Activated CD4-positive, alpha-beta T cell treated with anti-CD3 and anti-CD28 coated beads for 24 hours (primary cell): ENCODE results near the gene STAT3.
A peak's percentile ranks its signal among the peaks of the same experiment; 100 is the strongest.
"Not testable (repeated sequence)": the region's sequence is repeated elsewhere in the genome, so short reads cannot be mapped to it uniquely, and the experiment has no call there.

Source experiments
- DNase-seq, 2 donors: peaks; one replicate each; pipeline ENCODE4 v3.0.0-alpha.2; 2020; ENCODE audit warnings: low read depth in 2 of 2

STAT3 gene

GRCh38 chr17:42279776-42280630, 108.2 kb downstream of the STAT3 start:
- DNase-seq: no peak

GRCh38 chr17:42277342-42277712, 110.9 kb downstream of the STAT3 start:
- no peak for DNase-seq

- no peak for DNase-seq
Measured at GRCh38 chr17:42276609-42277341, 111.5 kb downstream of the STAT3 start.

GRCh38 chr17:42276359-42276608, 112.0 kb downstream of the STAT3 start, which contains the start of gene STAT5B:
TSS of gene STAT5B (minus strand) at chr17:42276391. CDS start at chr17:42232127, 44,264 bp downstream.
- DNase-seq: peak; percentile 38 to 41

GRCh38 chr17:42275527-42276358, 112.5 kb downstream of the STAT3 start:
- DNase-seq: no peak

- no peak for DNase-seq
Measured at GRCh38 chr17:42274812-42275526, 113.3 kb downstream of the STAT3 start.

GRCh38 chr17:42274253-42274542, 114.0 kb downstream of the STAT3 start:
- no peak for DNase-seq

- no peak for DNase-seq
Measured at GRCh38 chr17:42273474-42274252, 114.6 kb downstream of the STAT3 start.

GRCh38 chr17:42272162-42272907, 115.9 kb downstream of the STAT3 start:
- DNase-seq: no peak

- DNase-seq: no peak
Measured at GRCh38 chr17:42271779-42272035, 116.5 kb downstream of the STAT3 start.

GRCh38 chr17:42271006-42271778, 117.0 kb downstream of the STAT3 start:
- DNase-seq: no peak

GRCh38 chr17:42270596-42270995, 117.6 kb downstream of the STAT3 start:
- no peak for DNase-seq

- no peak for DNase-seq
Measured at GRCh38 chr17:42270170-42270535, 118.1 kb downstream of the STAT3 start.

GRCh38 chr17:42268236-42268635, 120.0 kb downstream of the STAT3 start:
- DNase-seq: no peak

GRCh38 chr17:42266918-42267766, 121.1 kb downstream of the STAT3 start:
- DNase-seq: no peak

- DNase-seq: no peak
Measured at GRCh38 chr17:42266462-42266861, 121.8 kb downstream of the STAT3 start.

GRCh38 chr17:42264366-42264765, 123.9 kb downstream of the STAT3 start:
- DNase-seq: not testable (repeated sequence)
